ENCODE results near the gene PROX1. TPM values are rescaled to one million over a fixed set of nuclear protein-coding genes. Genes with fewer than 3 reads are reported as not detected.

The PROX1 gene
- total RNA-seq, 1 donor from 2014 or later: 23.9 TPM

- Mint-ChIP-seq H3K27ac (no peak overlapping the region), H3K9me3 (no peaks in the 10 kb centered on the region), H3K36me3 (no peaks in the 10 kb centered on the region), H3K4me3 (no peak overlapping the region), H3K27me3 (no peaks in the 10 kb centered on the region), H3K4me1 (ENCODE audit: unreplicated experiment) (peaks cover 35% of the 10 kb centered on the region)
- no peak for TF ChIP-seq CTCF (conservative IDR thresholded peaks at IDR 0.05)
- no peak for DNase-seq (ENCODE audit: extremely low spot score, unreplicated experiment)
Measured at GRCh38 chr1:214018386-214019268, 30.9 kb downstream of the PROX1 start.

- Mint-ChIP-seq H3K27me3 (no peaks in the 10 kb centered on the region), H3K36me3 (no peaks in the 10 kb centered on the region), H3K4me3 (no peak overlapping the region), H3K4me1 (ENCODE audit: unreplicated experiment) (peaks cover 35% of the 10 kb centered on the region), H3K9me3 (no peaks in the 10 kb centered on the region), H3K27ac (no peak overlapping the region)
- TF ChIP-seq CTCF (conservative IDR thresholded peaks at IDR 0.05): no peak
- DNase-seq (ENCODE audit: extremely low spot score, unreplicated experiment): no peak
Measured at GRCh38 chr1:214019499-214019898, 31.7 kb downstream of the PROX1 start.

DNA sequence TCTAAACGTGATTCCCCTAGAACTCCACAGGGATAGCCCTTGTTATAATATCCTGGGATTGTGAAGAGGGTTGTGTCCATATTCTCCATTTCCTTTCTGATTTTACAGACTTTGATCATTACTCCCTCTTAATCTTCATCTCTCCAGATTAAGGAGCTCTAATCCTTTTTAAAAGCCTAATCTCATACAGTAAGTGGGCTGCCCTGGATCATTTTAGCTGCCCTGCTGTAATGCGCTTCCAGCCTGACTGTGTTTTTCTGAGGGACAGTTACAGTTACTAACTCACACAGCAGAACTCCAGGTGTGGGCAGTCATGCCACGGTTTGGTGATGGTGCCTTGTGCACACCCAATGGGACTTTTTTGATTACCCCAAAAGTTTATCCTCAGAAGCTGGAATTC lies 33.5 kb downstream of the PROX1 start:
- no peaks in the 10 kb centered on the region for H3K9me3 Mint-ChIP-seq
- no peak overlapping the region for H3K27ac Mint-ChIP-seq
- no peak for TF ChIP-seq CTCF (conservative IDR thresholded peaks at IDR 0.05)
- no peaks in the 10 kb centered on the region for H3K36me3 Mint-ChIP-seq
- DNase-seq (ENCODE audit: extremely low spot score, unreplicated experiment): no peak
- no peak overlapping the region for H3K4me3 Mint-ChIP-seq
- H3K4me1 Mint-ChIP-seq (ENCODE audit: unreplicated experiment): peaks cover 34% of the 10 kb centered on the region
- no peaks in the 10 kb centered on the region for H3K27me3 Mint-ChIP-seq

DNA sequence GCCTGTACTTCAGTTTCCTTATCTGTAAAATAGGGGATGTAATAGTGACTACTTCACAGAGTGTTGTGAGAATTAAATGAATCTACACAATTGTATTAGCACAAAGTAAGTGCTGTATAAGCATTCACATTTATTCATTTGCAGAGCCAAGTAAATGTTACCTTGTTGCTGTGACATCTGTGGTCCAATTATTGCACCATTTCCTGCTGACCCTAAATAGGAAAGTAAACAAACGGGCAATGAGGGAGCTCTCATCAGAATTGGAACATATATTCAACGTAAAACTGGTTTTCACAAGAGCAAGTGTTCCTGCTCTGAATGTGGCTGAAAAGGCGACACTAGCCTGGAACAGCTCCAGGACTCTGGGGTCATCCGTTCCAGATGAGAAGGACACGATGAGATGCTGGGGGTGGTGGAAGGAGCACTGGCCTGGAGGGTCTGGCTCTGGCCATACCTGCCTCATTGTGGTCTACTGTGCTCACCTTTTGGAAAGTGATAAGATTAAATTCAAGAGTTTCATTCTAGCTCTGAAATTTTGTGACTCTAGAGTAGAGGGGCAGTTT lies 34.5 kb downstream of the PROX1 start:
- H3K4me3 Mint-ChIP-seq: no peak overlapping the region
- no peaks in the 10 kb centered on the region for H3K36me3 Mint-ChIP-seq
- peaks cover 25% of the 10 kb centered on the region for H3K4me1 Mint-ChIP-seq (ENCODE audit: unreplicated experiment)
- no peak for TF ChIP-seq CTCF (conservative IDR thresholded peaks at IDR 0.05)
- H3K9me3 Mint-ChIP-seq: no peaks in the 10 kb centered on the region
- DNase-seq (ENCODE audit: extremely low spot score, unreplicated experiment): no peak
- no peak overlapping the region for H3K27ac Mint-ChIP-seq
- H3K27me3 Mint-ChIP-seq: peaks cover 5% of the 10 kb centered on the region

- DNase-seq (ENCODE audit: extremely low spot score, unreplicated experiment): no peak
- H3K27me3 Mint-ChIP-seq: peaks cover 7% of the 10 kb centered on the region
- no peak overlapping the region for H3K27ac Mint-ChIP-seq
- H3K9me3 Mint-ChIP-seq: no peaks in the 10 kb centered on the region
- H3K36me3 Mint-ChIP-seq: no peaks in the 10 kb centered on the region
- peaks cover 20% of the 10 kb centered on the region for H3K4me1 Mint-ChIP-seq (ENCODE audit: unreplicated experiment)
- TF ChIP-seq CTCF (conservative IDR thresholded peaks at IDR 0.05): no peak
- H3K4me3 Mint-ChIP-seq: no peak overlapping the region
Measured at GRCh38 chr1:214022810-214023425, 35.1 kb downstream of the PROX1 start.
